GM12878 (cell line): ENCODE measurements around the gene DCAF4. TPM values are rescaled to one million over a fixed set of nuclear protein-coding genes. Genes with fewer than 3 reads are reported as not detected.

ENCODE experiments used
- ATAC-seq: fragments of 200-7000 bp; cut with Tn5 transposase; 3 replicates; pipeline ENCODE4 v1.9.1; 2020; ENCODE audit warnings: mild to moderate bottlenecking, moderate library complexity
- BruUV-seq: library from RNA; stranded (reverse); fragments of 400-500 nt; replicated peaks from 2 replicates; lab custom pipeline; 2021; lab: Mats Ljungman, UMichigan
- CTCF ChIA-PET: fragments of 300-600 bp; sonication (Branson Sonifier 250); formaldehyde crosslinking; extraction: SDS; loops from one replicate; lab custom pipeline; 2021; ENCODE audit warnings: inconsistent platforms; lab: Yijun Ruan, JAX
- POLR2A ChIA-PET: fragments of 350-600 bp; formaldehyde crosslinking; extraction: SDS; loops from one replicate; lab custom pipeline; 2021; ENCODE audit warnings: inconsistent platforms; lab: Charles Lee
- RAD21 ChIA-PET: fragments of 300-600 bp; sonication (Branson Sonifier 250); formaldehyde crosslinking; loops from one replicate; lab custom pipeline; 2023; ENCODE audit warnings: antibody characterized with exemption; ENCODE audit not compliant: unreplicated experiment; lab: Charles Lee
- SMC1A ChIA-PET: fragments of 300-600 bp; sonication (Branson Sonifier 250); formaldehyde crosslinking; loops from one replicate; lab custom pipeline; 2023; ENCODE audit not compliant: unreplicated experiment, uncharacterized antibody; lab: Charles Lee
- DNase-seq: peaks from one replicate; pipeline ENCODE4 v3.0.0-alpha.2; 2011; ENCODE audit warnings: low read depth, low spot score
- FAIRE-seq: peaks from 3 replicates; lab custom pipeline; 2011; peaks lifted over from hg19 to GRCh38; lab: Jason Lieb, UNC
- H2AFZ ChIP-seq: 2 replicates; pipeline ENCODE4 v1.6.0; 2011; ENCODE audit warnings: low read depth, low read length, control low read depth; ENCODE audit not compliant: control insufficient read depth
- H3K27ac ChIP-seq: 2 replicates; pipeline ENCODE4 v1.5.1; 2011; ENCODE audit warnings: control low read depth; ENCODE audit not compliant: control insufficient read depth, insufficient read depth
- H3K27me3 ChIP-seq, 2 experiments: replicated peaks in 1 of 2; 2 replicates each; pipeline versions ENCODE4 v1.6.0 to v1.6.1; 2011; ENCODE audit warnings: low read length in 1 of 2; ENCODE audit not compliant: control insufficient read depth in 2 of 2, insufficient read depth in 2 of 2
- H3K36me3 ChIP-seq, 2 experiments: 2 replicates each; pipeline ENCODE4 v1.5.1; 2011; ENCODE audit warnings: low read length in 1 of 2; ENCODE audit not compliant: control insufficient read depth in 2 of 2, insufficient read depth in 2 of 2
- H3K4me1 ChIP-seq: 2 replicates; pipeline ENCODE4 v1.6.1; 2011; ENCODE audit warnings: mild to moderate bottlenecking, low read length, moderate library complexity, mixed read lengths; ENCODE audit not compliant: control insufficient read depth, insufficient read depth
- H3K4me2 ChIP-seq: 2 replicates; pipeline ENCODE4 v1.6.0; 2011; ENCODE audit warnings: control low read depth; ENCODE audit not compliant: control insufficient read depth, insufficient read depth
- H3K4me3 ChIP-seq: fragments of 200-600 bp; sonication (generic); 2 replicates; pipeline ENCODE4 v1.5.1; 2016
- H3K79me2 ChIP-seq: 2 replicates; pipeline ENCODE4 v1.6.0; 2011; ENCODE audit warnings: low read length; ENCODE audit not compliant: control insufficient read depth, insufficient read depth
- H3K9ac ChIP-seq: 2 replicates; pipeline ENCODE4 v1.8.0; 2011; ENCODE audit warnings: low read length, control low read depth, mixed read lengths; ENCODE audit not compliant: control insufficient read depth, insufficient read depth
- H3K9me3 ChIP-seq: replicated peaks from 3 replicates; pipeline ENCODE4 v1.5.1; 2011; ENCODE audit warnings: mild to moderate bottlenecking, low read length; ENCODE audit not compliant: control insufficient read depth, insufficient read depth
- H4K20me1 ChIP-seq: 2 replicates; pipeline ENCODE4 v1.6.0; 2011; ENCODE audit not compliant: control insufficient read depth, insufficient read depth
- ATF7 ChIP-seq: fragments of 450-650 bp; IDR thresholded peaks from 2 replicates; pipeline ENCODE4 v1.6.1; 2016; ENCODE audit warnings: low read depth, mild to moderate bottlenecking
- CBFB ChIP-seq: IDR thresholded peaks from 2 replicates; pipeline ENCODE4 v1.6.1; 2016; ENCODE audit warnings: antibody characterized with exemption, low read depth
- EED ChIP-seq: sonication (generic); IDR thresholded peaks from 2 replicates; pipeline ENCODE4 v1.6.1; 2016; ENCODE audit warnings: antibody characterized with exemption, low read depth
- GATAD2B ChIP-seq: fragments of 450-650 bp; conservative IDR thresholded peaks from 2 replicates; pipeline ENCODE4 v1.6.1; 2017; ENCODE audit warnings: low read depth, mild to moderate bottlenecking, moderate library complexity
- IRF4 ChIP-seq: IDR thresholded peaks from 2 replicates; pipeline ENCODE4 v1.6.1; 2011; ENCODE audit warnings: low read depth, low read length
- KDM1A ChIP-seq: fragments of 200-600 bp; sonication (generic); IDR thresholded peaks from 2 replicates; pipeline ENCODE4 v1.6.1; 2016; ENCODE audit warnings: borderline replicate concordance
- MTA2 ChIP-seq: fragments of 450-650 bp; IDR thresholded peaks from 2 replicates; pipeline ENCODE4 v1.6.1; 2016; ENCODE audit warnings: low read depth, mild to moderate bottlenecking, moderate library complexity
- NBN ChIP-seq: fragments of 450-650 bp; IDR thresholded peaks from 2 replicates; pipeline ENCODE4 v1.6.1; 2016
- RB1 ChIP-seq: fragments of 450-650 bp; formaldehyde crosslinking; IDR thresholded peaks from 2 replicates; pipeline ENCODE4 v1.6.1; 2017; ENCODE audit warnings: mild to moderate bottlenecking, borderline replicate concordance
- RBBP5 ChIP-seq: fragments of 200-600 bp; sonication (generic); conservative IDR thresholded peaks from 2 replicates; pipeline ENCODE4 v1.6.1; 2016
- SMC3 ChIP-seq: IDR thresholded peaks from 2 replicates; pipeline ENCODE4 v1.6.1; 2011; ENCODE audit warnings: low read length, improper control_type of control experiment, borderline replicate concordance
- SREBF1 ChIP-seq: IDR thresholded peaks from 2 replicates; pipeline ENCODE4 v1.6.1; 2012; ENCODE audit warnings: mild to moderate bottlenecking, low read length
- YBX1 ChIP-seq: fragments of 450-650 bp; IDR thresholded peaks from 2 replicates; pipeline ENCODE4 v1.6.1; 2016; ENCODE audit warnings: antibody characterized with exemption
- WGBS: methylation state at CpG from one replicate; pipeline ENCODE4 v1.1.6; 2016; ENCODE audit warnings: low lambda C conversion rate; ENCODE audit not compliant: insufficient replicate concordance, insufficient coverage; ENCODE audit errors: missing lambda C conversion rate; 5-methylcytosine and 5-hydroxymethylcytosine counted together
- in situ Hi-C: fragments of 300-500 bp; cut with MboI; formaldehyde crosslinking; loops from 9 replicates; pipeline ENCODE4 v1.14.3; 2018; ENCODE audit warnings: mixed read lengths
- intact Hi-C: fragments of 100-400 bp; cut with micrococcal nuclease; formaldehyde crosslinking; loops from one replicate; pipeline ENCODE4 v1.14.2; 2022; ENCODE audit not compliant: unreplicated experiment
- polyA plus RNA-seq, 11 experiments: library from polyadenylated mRNA; depleted of rRNA in 4 of 11; unstranded in 6 of 11; stranded (reverse) in 5 of 11; fragments of >200 nt; fragmentation: Nextera tagmentation in 4 of 11; fragmentation: Illumina TruSeq in 1 of 11; extraction: Ambion mirVana in 4 of 11; extraction: Trizol in 1 of 11; gene quantifications; 1 replicate in 1 of 11; 2 replicates in 10 of 11; pipeline versions ENCODE4 v1.2.1 to v1.2.3, GENCODE V29; 2011 to 2016; ENCODE audit warnings: inconsistent platforms in 2 of 11, missing spikeins in 2 of 11, low read depth in 1 of 11
- total RNA-seq, 4 experiments: library from RNA; depleted of rRNA in 3 of 4; stranded (reverse); fragments of >200 nt in 3 of 4; fragmentation: Illumina TruSeq in 1 of 4; extraction: Trizol in 1 of 4; gene quantifications; 2 replicates each; pipeline versions ENCODE4 v1.2.1 to v1.2.3, GENCODE V29; 2013 to 2021
- TF ChIP-seq, protein P1 (sequence below): fragments of 450-650 bp; IDR thresholded peaks from 2 replicates; pipeline ENCODE4 v1.6.1; 2017; ENCODE audit warnings: antibody characterized with exemption, mild to moderate bottlenecking, moderate library complexity
- TF ChIP-seq, protein P2 (sequence below): fragments of 450-650 bp; IDR thresholded peaks from 2 replicates; pipeline ENCODE4 v1.6.1; 2017; ENCODE audit warnings: low read depth, mild to moderate bottlenecking, moderate library complexity
- TF ChIP-seq, protein P3 (sequence below): IDR thresholded peaks from 2 replicates; pipeline ENCODE4 v1.6.1; 2011; ENCODE audit warnings: low read depth, low read length, improper control_type of control experiment, borderline replicate concordance

DCAF4 gene
- total and polyA plus RNA-seq, 10 of the 15 experiments (the other 5 are each of a cell fraction or from before 2014, with no cell fraction given), result 2.6 to 51.1 (median 21.0) TPM

DNA sequence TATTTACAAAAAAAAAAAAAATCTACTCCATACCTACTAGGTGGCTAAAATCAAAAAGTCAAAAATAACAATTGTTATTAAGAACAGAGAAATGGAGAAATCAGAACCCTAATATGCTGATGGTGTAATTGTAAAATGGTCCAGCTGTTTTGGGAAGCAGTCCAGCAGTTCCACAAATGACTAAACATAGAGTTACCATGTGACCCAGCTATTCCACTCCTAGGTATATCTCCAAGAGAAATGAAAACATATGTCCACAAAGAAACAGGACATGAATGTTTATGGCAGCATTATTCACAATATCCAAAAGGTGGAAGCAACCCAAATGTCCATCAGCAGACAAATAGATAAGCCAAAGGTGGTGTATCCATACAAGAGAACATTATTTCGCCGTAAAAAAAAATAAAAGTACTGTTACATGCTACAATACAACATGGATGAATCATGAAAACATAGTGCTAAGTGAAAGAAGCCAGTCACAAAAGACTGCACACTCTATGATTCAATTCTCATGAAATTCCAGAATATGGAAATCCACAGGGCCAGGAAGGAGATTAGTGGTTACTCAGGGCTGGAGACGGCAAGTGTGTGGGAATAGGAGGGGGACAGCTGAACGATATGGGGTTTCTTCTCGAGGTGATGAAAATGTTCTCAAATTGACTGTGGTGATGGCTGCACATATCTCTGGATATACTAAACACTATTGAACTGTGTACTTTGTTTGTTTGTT, 23.3 kb upstream of the DCAF4 start:
- no TSS peak for BruUV-seq
- no peak overlapping the region for H3K4me3 ChIP-seq

More for the DNA sequence above, 23.3 kb upstream of the DCAF4 start:
- ChIA-PET RAD21 (interaction anchor here (0.6 to 5.1 kb wide), 18 partner anchors 9 to 1084 kb away, joined by 3 to 216 read pairs (median 4); partner anchors contain the start of gene DPF3), SMC1A (interaction anchor here (0.6 to 5.0 kb wide), 25 partner anchors 9 to 579 kb away, joined by 3 to 304 read pairs (median 4); partner anchors contain the start of gene DPF3), POLR2A (interaction anchor here (1.4 kb wide), 1 partner anchor 385 kb away, joined by 12 read pairs; no protein-coding TSS in a partner anchor), CTCF (interaction anchor here (0.6 to 14.5 kb wide), 21 partner anchors 9 to 872 kb away, joined by 3 to 520 read pairs (median 5); partner anchors contain the start of gene DPF3)
- no peak for FAIRE-seq
- H3K9me3 ChIP-seq, result no peaks in the 10 kb centered on the region
- no peaks in the 10 kb centered on the region for H4K20me1 ChIP-seq
- intact Hi-C loops, result no loop called here
- no peak for ATAC-seq
- in situ Hi-C loops, result no loop called here
- H2AFZ ChIP-seq, result no peak overlapping the region
- H3K27ac ChIP-seq, result no peak overlapping the region
- H3K36me3 ChIP-seq, result no peaks in the 10 kb centered on the region
- H3K4me2 ChIP-seq, result no peak overlapping the region
- H3K9ac ChIP-seq, result no peak overlapping the region
- 84% methylated on average over 5 of the region's 5 CpGs for WGBS
- H3K4me1 ChIP-seq, result peaks cover 7% of the 10 kb centered on the region; the same call in 1 of the 2 replicates
- H3K79me2 ChIP-seq, result no peaks in the 10 kb centered on the region
- no peak for DNase-seq
- TF ChIP-seq MTA2 (no peak), SMC3 (no peak), KDM1A (no peak), GATAD2B (no peak), YBX1 (no peak), EED (no peak), RB1 (no peak), ATF7 (no peak), CBFB (no peak), SREBF1 (no peak), RBBP5 (no peak), NBN (no peak), IRF4 (no peak)
- TF ChIP-seq, protein P1, sequence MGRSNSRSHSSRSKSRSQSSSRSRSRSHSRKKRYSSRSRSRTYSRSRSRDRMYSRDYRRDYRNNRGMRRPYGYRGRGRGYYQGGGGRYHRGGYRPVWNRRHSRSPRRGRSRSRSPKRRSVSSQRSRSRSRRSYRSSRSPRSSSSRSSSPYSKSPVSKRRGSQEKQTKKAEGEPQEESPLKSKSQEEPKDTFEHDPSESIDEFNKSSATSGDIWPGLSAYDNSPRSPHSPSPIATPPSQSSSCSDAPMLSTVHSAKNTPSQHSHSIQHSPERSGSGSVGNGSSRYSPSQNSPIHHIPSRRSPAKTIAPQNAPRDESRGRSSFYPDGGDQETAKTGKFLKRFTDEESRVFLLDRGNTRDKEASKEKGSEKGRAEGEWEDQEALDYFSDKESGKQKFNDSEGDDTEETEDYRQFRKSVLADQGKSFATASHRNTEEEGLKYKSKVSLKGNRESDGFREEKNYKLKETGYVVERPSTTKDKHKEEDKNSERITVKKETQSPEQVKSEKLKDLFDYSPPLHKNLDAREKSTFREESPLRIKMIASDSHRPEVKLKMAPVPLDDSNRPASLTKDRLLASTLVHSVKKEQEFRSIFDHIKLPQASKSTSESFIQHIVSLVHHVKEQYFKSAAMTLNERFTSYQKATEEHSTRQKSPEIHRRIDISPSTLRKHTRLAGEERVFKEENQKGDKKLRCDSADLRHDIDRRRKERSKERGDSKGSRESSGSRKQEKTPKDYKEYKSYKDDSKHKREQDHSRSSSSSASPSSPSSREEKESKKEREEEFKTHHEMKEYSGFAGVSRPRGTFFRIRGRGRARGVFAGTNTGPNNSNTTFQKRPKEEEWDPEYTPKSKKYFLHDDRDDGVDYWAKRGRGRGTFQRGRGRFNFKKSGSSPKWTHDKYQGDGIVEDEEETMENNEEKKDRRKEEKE, result no peak
- TF ChIP-seq, protein P2, sequence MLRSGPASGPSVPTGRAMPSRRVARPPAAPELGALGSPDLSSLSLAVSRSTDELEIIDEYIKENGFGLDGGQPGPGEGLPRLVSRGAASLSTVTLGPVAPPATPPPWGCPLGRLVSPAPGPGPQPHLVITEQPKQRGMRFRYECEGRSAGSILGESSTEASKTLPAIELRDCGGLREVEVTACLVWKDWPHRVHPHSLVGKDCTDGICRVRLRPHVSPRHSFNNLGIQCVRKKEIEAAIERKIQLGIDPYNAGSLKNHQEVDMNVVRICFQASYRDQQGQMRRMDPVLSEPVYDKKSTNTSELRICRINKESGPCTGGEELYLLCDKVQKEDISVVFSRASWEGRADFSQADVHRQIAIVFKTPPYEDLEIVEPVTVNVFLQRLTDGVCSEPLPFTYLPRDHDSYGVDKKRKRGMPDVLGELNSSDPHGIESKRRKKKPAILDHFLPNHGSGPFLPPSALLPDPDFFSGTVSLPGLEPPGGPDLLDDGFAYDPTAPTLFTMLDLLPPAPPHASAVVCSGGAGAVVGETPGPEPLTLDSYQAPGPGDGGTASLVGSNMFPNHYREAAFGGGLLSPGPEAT, result no peak
- TF ChIP-seq, protein P3, sequence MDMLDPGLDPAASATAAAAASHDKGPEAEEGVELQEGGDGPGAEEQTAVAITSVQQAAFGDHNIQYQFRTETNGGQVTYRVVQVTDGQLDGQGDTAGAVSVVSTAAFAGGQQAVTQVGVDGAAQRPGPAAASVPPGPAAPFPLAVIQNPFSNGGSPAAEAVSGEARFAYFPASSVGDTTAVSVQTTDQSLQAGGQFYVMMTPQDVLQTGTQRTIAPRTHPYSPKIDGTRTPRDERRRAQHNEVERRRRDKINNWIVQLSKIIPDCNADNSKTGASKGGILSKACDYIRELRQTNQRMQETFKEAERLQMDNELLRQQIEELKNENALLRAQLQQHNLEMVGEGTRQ, result no peak
- no peaks in the 10 kb centered on the region for H3K27me3 ChIP-seq
